GM18511 (cell line): ENCODE measurements around the gene SAMD5.
A peak's percentile ranks its signal among the peaks of the same experiment; 100 is the strongest.
"Not testable (repeated sequence)": the region's sequence is repeated elsewhere in the genome, so short reads cannot be mapped to it uniquely, and the experiment has no call there.

Experiments used
- ATAC-seq: cut with Tn5 transposase; IDR thresholded peaks from one replicate; pipeline ENCODE4 v1.9.1; 2021; ENCODE audit warnings: mild to moderate bottlenecking, moderate library complexity; ENCODE audit not compliant: unreplicated experiment

The SAMD5 gene

GRCh38 chr6:147527197-147527596 is 18.7 kb downstream of the SAMD5 start:
- no peak for ATAC-seq

GRCh38 chr6:147528511-147529145 is 20.1 kb downstream of the SAMD5 start:
- ATAC-seq: no peak

GRCh38 chr6:147530132-147531060 is 21.9 kb downstream of the SAMD5 start:
- peak; percentile 70 for ATAC-seq

GRCh38 chr6:147531321-147531720 is 22.8 kb downstream of the SAMD5 start:
- no peak for ATAC-seq

- no peak for ATAC-seq
Observed at GRCh38 chr6:147534116-147534860, 25.8 kb downstream of the SAMD5 start.

GRCh38 chr6:147538821-147539220 is 30.3 kb downstream of the SAMD5 start:
- no peak for ATAC-seq

GRCh38 chr6:147540075-147540474 is 31.6 kb downstream of the SAMD5 start:
- no peak for ATAC-seq

- not testable (repeated sequence) for ATAC-seq
Observed at GRCh38 chr6:147542436-147542835, 33.9 kb downstream of the SAMD5 start.

GRCh38 chr6:147544420-147544819 is 35.9 kb downstream of the SAMD5 start:
- no peak for ATAC-seq

GRCh38 chr6:147546501-147547368 is 38.2 kb downstream of the SAMD5 start:
- no peak for ATAC-seq

GRCh38 chr6:147547369-147547902 is 38.9 kb downstream of the SAMD5 start:
- ATAC-seq: no peak

- ATAC-seq: no peak
Observed at GRCh38 chr6:147548921-147549475, 40.5 kb downstream of the SAMD5 start.

- ATAC-seq: no peak
Observed at GRCh38 chr6:147549531-147549930, 41.0 kb downstream of the SAMD5 start.

GRCh38 chr6:147551976-147552375 is 43.5 kb downstream of the SAMD5 start:
- ATAC-seq: no peak

GRCh38 chr6:147553099-147553498 is 44.6 kb downstream of the SAMD5 start:
- no peak for ATAC-seq

- no peak for ATAC-seq
Observed at GRCh38 chr6:147554281-147554680, 45.8 kb downstream of the SAMD5 start.

GRCh38 chr6:147559006-147559405 is 50.5 kb downstream of the SAMD5 start:
- ATAC-seq: no peak

GRCh38 chr6:147560670-147561069 is 52.2 kb downstream of the SAMD5 start:
- ATAC-seq: no peak

GRCh38 chr6:147561726-147562125 is 53.2 kb downstream of the SAMD5 start:
- ATAC-seq: no peak

- no peak for ATAC-seq
Observed at GRCh38 chr6:147563472-147563871, 55.0 kb downstream of the SAMD5 start.
